NT2/D1 (cell line): Measurements from ENCODE around the gene RBMS3.

Experiments
- DNase-seq: peaks from one replicate; pipeline ENCODE4 v3.0.0-alpha.2; 2011; ENCODE audit warnings: low read depth, low spot score
- H3K27me3 ChIP-seq: 2 replicates; pipeline ENCODE4 v1.6.0; 2011; ENCODE audit warnings: mild to moderate bottlenecking; ENCODE audit not compliant: insufficient read length, insufficient read depth
- H3K36me3 ChIP-seq: 2 replicates; pipeline ENCODE4 v1.6.1; 2011; ENCODE audit warnings: mild to moderate bottlenecking, low read length, mixed read lengths; ENCODE audit not compliant: insufficient read depth, insufficient read length
- H3K4me1 ChIP-seq: 2 replicates; pipeline ENCODE4 v1.5.1; 2011; ENCODE audit not compliant: insufficient read depth, insufficient read length
- H3K4me3 ChIP-seq: 2 replicates; pipeline ENCODE4 v1.5.1; 2011; ENCODE audit warnings: low read depth; ENCODE audit not compliant: insufficient read length
- H3K9ac ChIP-seq: 2 replicates; pipeline ENCODE4 v1.6.0; 2011; ENCODE audit warnings: low read depth; ENCODE audit not compliant: insufficient read length
- H3K9me3 ChIP-seq: 2 replicates; pipeline ENCODE4 v1.5.1; 2011; ENCODE audit warnings: mild to moderate bottlenecking, low read length; ENCODE audit not compliant: insufficient read depth
- SUZ12 ChIP-seq: IDR thresholded peaks from 2 replicates; pipeline ENCODE4 v1.6.1; 2011; ENCODE audit not compliant: insufficient read length, insufficient read depth; ENCODE audit errors: extremely low read depth
- YY1 ChIP-seq: IDR thresholded peaks from 2 replicates; pipeline ENCODE4 v1.6.1; 2011; ENCODE audit not compliant: insufficient read length, insufficient read depth
- ZNF274 ChIP-seq: IDR thresholded peaks from 2 replicates; pipeline ENCODE4 v1.6.1; 2011; ENCODE audit warnings: mild to moderate bottlenecking, low read depth, low read length

The RBMS3 gene

DNA sequence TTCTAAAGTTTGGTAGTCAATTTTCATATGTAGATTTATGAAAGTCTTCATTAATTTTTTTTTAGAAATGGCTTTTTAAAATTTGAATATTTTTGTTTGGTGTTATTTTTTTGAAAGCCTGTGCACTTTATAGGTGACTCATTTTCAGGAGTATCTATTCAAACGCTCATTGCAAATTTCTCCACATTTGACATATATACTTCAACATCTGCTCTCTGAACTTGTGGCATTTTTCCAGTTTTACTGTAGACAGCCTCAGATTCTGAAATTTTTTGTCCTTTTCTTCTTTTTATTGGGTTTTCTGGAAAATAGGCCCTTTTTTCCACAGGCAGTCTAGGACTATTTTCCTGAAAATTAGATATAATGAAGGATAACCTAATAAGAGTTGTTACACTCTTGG, 396.6 kb downstream of the RBMS3 start:
- H3K4me3 ChIP-seq, result no peak overlapping the region
- H3K36me3 ChIP-seq, result no peaks in the 10 kb centered on the region
- TF ChIP-seq YY1 (no peak), SUZ12 (no peak), ZNF274 (no peak)
- no peaks in the 10 kb centered on the region for H3K27me3 ChIP-seq
- DNase-seq, result no peak
- H3K9me3 ChIP-seq, result no peaks in the 10 kb centered on the region
- no peak overlapping the region for H3K9ac ChIP-seq
- no peaks in the 10 kb centered on the region for H3K4me1 ChIP-seq

GRCh38 chr3:29679944-29680343, 399.1 kb downstream of the RBMS3 start:
- TF ChIP-seq SUZ12 (no peak), ZNF274 (no peak), YY1 (no peak)
- no peaks in the 10 kb centered on the region for H3K36me3 ChIP-seq

DNA sequence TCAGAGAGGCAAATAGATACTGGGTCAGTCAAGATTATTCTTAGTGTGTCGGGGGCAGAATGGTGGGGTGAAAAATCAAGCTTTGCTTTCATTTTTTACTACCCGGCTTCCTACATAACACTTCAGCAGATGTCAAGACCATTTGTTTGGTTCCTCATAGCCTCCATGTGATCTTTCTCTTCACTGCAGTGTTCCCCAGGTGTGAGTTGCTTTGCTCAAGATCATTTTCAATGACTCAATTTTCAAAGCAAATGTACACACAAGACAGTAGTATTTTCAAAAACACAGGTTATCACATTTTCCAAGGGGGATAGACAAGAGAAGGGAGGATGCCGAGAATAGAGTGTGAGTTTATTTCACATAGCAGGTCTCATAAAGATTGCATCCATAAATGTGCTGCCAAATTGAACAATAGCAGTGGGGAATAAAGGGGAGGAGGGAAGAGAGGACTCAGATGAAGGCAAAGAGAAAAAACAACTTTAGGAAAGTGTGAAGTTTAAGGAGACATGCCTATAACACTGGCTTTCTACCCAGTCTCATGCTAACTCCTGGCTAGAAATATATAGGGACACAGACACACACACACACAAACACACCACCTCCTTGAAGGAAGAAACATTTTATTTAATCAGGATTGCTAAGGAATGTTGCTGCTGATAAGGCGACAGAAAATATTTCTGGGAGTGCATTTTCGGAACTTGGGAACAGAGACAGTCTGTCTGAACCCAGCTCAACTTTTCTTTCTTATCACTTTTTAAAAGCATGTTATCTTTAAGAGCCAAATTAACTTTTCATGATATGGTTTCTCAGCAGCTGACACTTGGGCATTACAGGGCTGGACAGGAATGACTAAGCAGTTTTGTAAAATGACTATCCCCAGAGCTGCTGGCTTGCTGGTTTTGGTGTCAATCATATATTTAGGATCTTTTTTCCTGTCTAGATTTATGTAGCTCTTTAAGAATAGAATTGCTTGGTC, 402.4 kb downstream of the RBMS3 start:
- H3K4me3 ChIP-seq, result no peak overlapping the region
- H3K36me3 ChIP-seq, result no peaks in the 10 kb centered on the region
- no peak overlapping the region for H3K9ac ChIP-seq
- TF ChIP-seq YY1, result no peak
- TF ChIP-seq ZNF274, result no peak
- no peak for TF ChIP-seq SUZ12
- no peaks in the 10 kb centered on the region for H3K9me3 ChIP-seq
- H3K27me3 ChIP-seq, result no peaks in the 10 kb centered on the region
- no peak for DNase-seq
- H3K4me1 ChIP-seq, result no peaks in the 10 kb centered on the region

More at GRCh38 chr3:29679944-29680343, 399.1 kb downstream of the RBMS3 start:
- no peaks in the 10 kb centered on the region for H3K9me3 ChIP-seq
- no peak for DNase-seq
- no peak overlapping the region for H3K9ac ChIP-seq
- H3K4me1 ChIP-seq, result no peaks in the 10 kb centered on the region
- H3K27me3 ChIP-seq, result no peaks in the 10 kb centered on the region
- H3K4me3 ChIP-seq, result no peak overlapping the region

- Histone ChIP-seq H3K4me1 (no peaks in the 10 kb centered on the region), H3K36me3 (no peaks in the 10 kb centered on the region), H3K27me3 (no peaks in the 10 kb centered on the region), H3K9me3 (no peaks in the 10 kb centered on the region), H3K4me3 (no peak overlapping the region), H3K9ac (no peak overlapping the region)
- TF ChIP-seq SUZ12 (no peak), ZNF274 (no peak), YY1 (no peak)
- no peak for DNase-seq
Measured at GRCh38 chr3:29686889-29687592, 406.2 kb downstream of the RBMS3 start.

DNA sequence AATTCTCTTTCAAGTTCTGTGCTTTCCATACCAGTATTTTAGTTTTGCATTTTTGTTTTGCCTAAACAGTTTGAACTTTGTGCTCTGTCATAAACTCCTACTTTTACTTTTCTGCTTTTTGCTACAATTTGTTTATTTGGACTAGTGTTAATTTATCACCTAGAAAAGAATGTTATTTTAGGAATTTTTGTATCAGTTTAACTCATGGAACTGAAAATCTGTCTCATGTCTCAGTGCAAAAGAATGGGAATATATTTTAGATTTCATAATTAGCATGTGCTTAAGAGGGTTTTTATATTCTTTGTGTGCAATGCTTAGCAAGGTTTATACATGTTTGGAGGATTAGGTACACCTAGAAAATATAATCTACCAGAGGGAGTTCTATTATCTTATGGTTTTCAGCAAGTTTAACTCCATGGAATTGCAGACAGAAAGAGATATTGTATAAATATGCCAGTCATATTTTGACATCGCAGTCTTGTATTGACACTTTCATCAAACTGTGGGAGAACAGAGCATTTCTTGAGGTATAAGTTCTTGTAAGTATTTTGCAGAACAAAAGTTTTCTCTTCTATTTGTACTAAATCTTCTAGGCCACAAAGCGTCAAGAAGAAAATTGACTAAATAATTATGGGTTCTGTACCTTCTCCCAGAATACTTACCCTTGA, 409.9 kb downstream of the RBMS3 start:
- no peak overlapping the region for H3K9ac ChIP-seq
- H3K9me3 ChIP-seq, result no peaks in the 10 kb centered on the region
- H3K36me3 ChIP-seq, result no peaks in the 10 kb centered on the region
- no peaks in the 10 kb centered on the region for H3K4me1 ChIP-seq
- no peak overlapping the region for H3K4me3 ChIP-seq
- TF ChIP-seq SUZ12 (no peak), YY1 (no peak), ZNF274 (no peak)
- no peak for DNase-seq
- no peaks in the 10 kb centered on the region for H3K27me3 ChIP-seq

- Histone ChIP-seq H3K4me1 (no peaks in the 10 kb centered on the region), H3K9ac (no peak overlapping the region), H3K4me3 (no peak overlapping the region), H3K27me3 (no peaks in the 10 kb centered on the region), H3K36me3 (no peaks in the 10 kb centered on the region), H3K9me3 (no peaks in the 10 kb centered on the region)
- no peak for TF ChIP-seq SUZ12
- no peak for TF ChIP-seq ZNF274
- no peak for TF ChIP-seq YY1
- peak; percentile 47 for DNase-seq
Measured at GRCh38 chr3:29693863-29694262, 413.0 kb downstream of the RBMS3 start.
